ENCODE data around the gene LOX. TPM values are rescaled to one million over a fixed set of nuclear protein-coding genes. Genes with fewer than 3 reads are reported as not detected.

The LOX gene
- total RNA-seq, 2 experiments from 2014 or later = not detected

DNA sequence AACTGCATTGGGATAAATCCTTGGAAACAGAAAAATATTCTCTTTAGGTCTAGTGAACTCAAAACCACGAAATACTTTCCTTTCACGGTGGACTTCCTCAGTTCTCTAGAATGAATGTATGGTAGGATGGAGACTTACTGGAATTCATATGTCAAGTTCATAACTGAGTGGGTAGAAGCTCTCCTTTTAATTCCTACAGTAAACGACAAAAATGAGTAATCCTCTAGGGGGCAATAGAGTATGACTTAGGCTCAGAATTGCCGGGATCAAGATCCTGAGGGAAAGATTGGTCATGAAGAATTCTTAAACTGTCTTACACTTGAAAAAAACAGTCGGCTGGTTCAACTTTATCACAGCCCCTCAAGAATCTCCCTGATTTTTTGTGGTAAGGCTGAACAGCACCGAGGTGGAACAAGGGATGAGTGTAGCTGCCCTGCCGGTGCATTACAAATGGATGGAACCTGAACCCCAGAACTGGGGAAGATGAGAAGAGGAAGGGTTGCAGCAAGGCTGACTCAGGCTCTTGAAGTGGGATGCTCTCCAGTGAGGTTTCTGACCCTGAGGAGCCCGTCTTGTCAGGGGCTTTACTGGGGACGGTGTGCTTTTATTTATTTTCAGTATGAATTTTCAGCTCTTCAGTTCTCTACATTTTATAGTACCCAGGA is 14.0 kb upstream of the LOX start:
- ChIA-PET CTCF (interaction anchor here (0.7 to 0.9 kb wide), 2 partner anchors 10 to 17 kb away, joined by 3 to 4 read pairs; no protein-coding TSS in a partner anchor), POLR2A (interaction anchor here (0.7 kb wide), 1 partner anchor 169 kb away, joined by 3 read pairs; no protein-coding TSS in a partner anchor)
- no peaks in the 10 kb centered on the region for H3K9me3 Mint-ChIP-seq (ENCODE audit: insufficient read depth)

DNA sequence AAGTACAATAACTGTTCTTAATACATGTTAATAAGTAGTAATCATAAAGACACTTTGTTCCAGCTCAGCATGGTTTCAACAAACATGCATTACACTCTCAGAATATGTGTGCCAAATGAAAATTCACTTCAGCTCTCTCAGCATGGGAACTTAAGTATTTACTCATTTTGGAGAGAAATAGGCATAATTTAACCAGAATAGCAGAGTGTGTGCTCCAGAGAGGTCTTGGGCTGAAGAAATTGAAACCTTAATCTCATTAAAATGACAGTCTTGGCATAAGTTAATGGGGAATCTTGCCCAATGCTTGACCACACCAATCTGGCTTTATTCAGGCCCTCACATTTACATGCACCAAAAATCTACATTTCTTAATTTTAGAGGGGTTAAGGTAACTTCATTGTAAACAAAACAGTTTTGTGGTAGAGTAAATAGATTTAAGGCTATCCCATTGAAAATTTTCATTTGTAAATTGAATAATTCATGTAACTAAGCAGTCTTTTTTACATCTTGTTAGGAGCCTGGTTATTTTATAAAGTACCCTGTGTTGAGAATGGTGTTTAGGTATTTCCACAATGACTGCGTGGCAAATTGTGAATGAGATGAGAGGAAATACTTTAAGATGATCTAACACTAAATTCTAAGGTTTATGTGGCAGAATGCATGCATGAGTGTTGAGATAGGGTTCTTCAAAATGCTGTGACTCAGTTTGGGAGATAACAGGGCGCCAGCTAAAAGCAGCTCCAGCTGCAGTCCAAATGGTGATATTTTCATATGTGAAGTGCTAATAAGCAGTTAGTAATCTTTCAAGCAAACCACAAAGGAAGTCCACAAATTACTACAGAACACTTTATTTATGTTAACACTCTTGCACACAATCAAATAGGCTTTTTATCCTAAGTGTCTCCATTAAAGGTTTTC is 11.3 kb upstream of the LOX start:
- Mint-ChIP-seq H3K36me3 (ENCODE audit: low read depth) (no peaks in the 10 kb centered on the region), H3K27me3 (ENCODE audit: low read depth) (peaks cover 9% of the 10 kb centered on the region), H3K9me3 (ENCODE audit: insufficient read depth) (no peaks in the 10 kb centered on the region), H3K4me1 (ENCODE audit: low read depth) (no peaks in the 10 kb centered on the region), H3K4me3 (no peak overlapping the region), H3K27ac (no peak overlapping the region)
- CTCF ChIA-PET = no interaction called here
- POLR2A ChIA-PET = no interaction called here
- DNase-seq (no peak), ATAC-seq (no peak)

More for the DNA sequence above, 14.0 kb upstream of the LOX start:
- H3K4me1 Mint-ChIP-seq (ENCODE audit: low read depth) = no peaks in the 10 kb centered on the region
- no peak for DNase-seq
- no peaks in the 10 kb centered on the region for H3K36me3 Mint-ChIP-seq (ENCODE audit: low read depth)
- no peak overlapping the region for H3K4me3 Mint-ChIP-seq
- H3K27me3 Mint-ChIP-seq (ENCODE audit: low read depth) = peaks cover 7% of the 10 kb centered on the region
- no peak for ATAC-seq
- H3K27ac Mint-ChIP-seq = no peak overlapping the region

DNA sequence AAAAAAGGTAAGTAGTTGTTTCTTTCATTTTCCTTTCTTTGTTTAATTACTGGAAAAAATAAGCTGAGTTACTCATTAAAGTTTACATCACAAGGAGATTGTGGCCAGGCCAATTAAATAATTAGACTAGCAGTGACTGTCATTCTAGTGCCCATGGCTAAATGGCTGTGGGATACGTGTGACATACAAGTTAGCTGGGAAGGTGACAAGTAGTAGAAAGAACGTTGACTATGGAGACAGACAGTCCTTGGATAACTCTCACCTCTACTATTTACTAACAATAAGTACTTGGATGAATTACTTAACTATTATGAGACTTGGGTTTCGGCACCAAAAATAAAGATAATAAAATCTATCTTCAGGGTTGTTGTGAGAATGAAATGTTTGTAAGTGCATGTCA is 7.0 kb upstream of the LOX start:
- no peaks in the 10 kb centered on the region for H3K36me3 Mint-ChIP-seq (ENCODE audit: low read depth)
- DNase-seq (no peak), ATAC-seq (no peak)
- peaks cover 18% of the 10 kb centered on the region for H3K27me3 Mint-ChIP-seq (ENCODE audit: low read depth)
- ChIA-PET POLR2A (no interaction called here), CTCF (interaction anchor here (1.1 kb wide), 1 partner anchor 15 kb away, joined by 3 read pairs; no protein-coding TSS in a partner anchor)
- no peak overlapping the region for H3K27ac Mint-ChIP-seq
- H3K4me3 Mint-ChIP-seq = no peak overlapping the region
- no peaks in the 10 kb centered on the region for H3K9me3 Mint-ChIP-seq (ENCODE audit: insufficient read depth)
- no peaks in the 10 kb centered on the region for H3K4me1 Mint-ChIP-seq (ENCODE audit: low read depth)

DNA sequence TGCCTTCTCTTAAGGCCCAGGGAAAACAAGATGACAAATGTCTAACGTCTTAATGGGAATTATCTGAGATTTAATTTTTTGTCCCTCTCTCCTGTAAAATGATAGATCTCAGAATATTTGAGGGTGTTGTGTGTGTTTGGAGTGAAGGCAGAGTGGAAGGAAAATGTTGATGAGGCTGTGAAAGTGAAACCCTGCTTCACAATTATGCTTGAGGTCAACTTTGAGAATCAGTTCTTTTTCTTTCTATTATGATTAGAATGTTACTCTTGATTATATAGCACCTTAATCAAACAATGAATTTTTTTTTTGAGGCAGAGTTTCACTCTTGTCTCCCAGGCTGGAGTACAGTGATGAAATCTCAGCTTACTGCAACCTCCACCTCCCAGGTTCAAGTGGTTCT is 5.5 kb upstream of the LOX start:
- ChIA-PET CTCF (no interaction called here), POLR2A (no interaction called here)
- H3K27me3 Mint-ChIP-seq (ENCODE audit: low read depth) = peaks cover 30% of the 10 kb centered on the region
- no peaks in the 10 kb centered on the region for H3K36me3 Mint-ChIP-seq (ENCODE audit: low read depth)
- ATAC-seq = no peak
- H3K27ac Mint-ChIP-seq = no peak overlapping the region
- DNase-seq = no peak
- no peaks in the 10 kb centered on the region for H3K9me3 Mint-ChIP-seq (ENCODE audit: insufficient read depth)
- H3K4me3 Mint-ChIP-seq = no peak overlapping the region
- H3K4me1 Mint-ChIP-seq (ENCODE audit: low read depth) = no peaks in the 10 kb centered on the region

DNA sequence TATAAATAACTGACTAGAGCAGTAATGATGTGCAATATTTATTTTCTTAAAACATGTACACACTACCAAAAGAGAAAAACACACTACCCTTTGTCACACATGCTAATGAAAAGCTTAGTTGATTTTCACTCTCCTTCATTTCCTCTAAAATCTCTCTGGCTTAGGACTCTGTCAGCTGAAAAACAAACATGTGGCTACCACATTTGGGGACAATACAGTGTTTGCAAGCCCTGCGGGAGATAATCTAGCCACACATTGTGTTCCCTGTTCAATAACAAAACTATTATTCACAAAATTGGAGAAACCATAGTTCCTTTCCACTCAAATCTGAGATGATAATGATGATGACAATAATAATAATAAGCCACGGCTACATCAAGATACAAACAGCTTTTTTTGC is 3.5 kb upstream of the LOX start:
- H3K4me3 Mint-ChIP-seq = no peak overlapping the region
- ATAC-seq (no peak), DNase-seq (no peak)
- ChIA-PET CTCF (no interaction called here), POLR2A (no interaction called here)
- no peak overlapping the region for H3K27ac Mint-ChIP-seq
- peaks cover 15% of the 10 kb centered on the region for H3K4me1 Mint-ChIP-seq (ENCODE audit: low read depth)
- peaks cover 42% of the 10 kb centered on the region for H3K27me3 Mint-ChIP-seq (ENCODE audit: low read depth)
- H3K9me3 Mint-ChIP-seq (ENCODE audit: insufficient read depth) = no peaks in the 10 kb centered on the region
- H3K36me3 Mint-ChIP-seq (ENCODE audit: low read depth) = no peaks in the 10 kb centered on the region

DNA sequence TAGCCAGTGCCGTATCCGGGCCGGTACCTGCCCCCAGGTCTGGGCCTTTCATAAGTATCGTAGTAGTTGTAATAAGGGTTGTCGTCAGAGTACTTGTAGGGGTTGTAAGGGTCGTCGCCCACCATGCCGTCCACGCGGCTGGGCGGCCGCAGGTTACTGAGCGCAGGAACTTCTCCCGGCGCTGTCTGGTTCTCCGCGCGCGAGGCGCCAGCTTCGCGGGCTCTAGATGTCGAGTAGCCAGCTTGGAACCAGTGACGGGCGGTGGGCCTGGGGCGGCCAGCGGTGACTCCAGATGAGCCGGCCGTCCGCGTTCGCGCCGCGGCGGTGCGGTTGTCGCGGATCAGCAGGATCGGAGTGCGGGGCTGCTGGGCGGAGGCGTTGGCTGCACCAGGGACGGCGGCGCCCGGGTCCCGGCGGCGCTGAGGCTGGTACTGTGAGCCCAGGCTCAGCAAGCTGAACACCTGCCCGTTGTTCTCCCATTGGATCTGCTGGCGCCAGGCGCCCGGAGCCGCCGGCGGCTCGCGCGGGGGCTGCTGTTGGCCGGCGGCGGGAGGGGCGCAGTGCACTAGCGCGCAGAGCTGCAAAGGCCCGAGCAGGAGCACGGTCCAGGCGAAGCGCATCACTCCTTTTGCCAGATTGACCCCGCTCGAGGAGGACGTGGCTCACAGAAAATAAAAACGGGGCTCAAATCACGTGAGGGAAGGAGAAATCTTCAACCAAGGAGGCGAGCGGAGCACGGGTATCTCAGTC is 518 bp downstream of the LOX start:
- ATAC-seq = peak; percentile 51
- Mint-ChIP-seq H3K36me3 (ENCODE audit: low read depth) (no peaks in the 10 kb centered on the region), H3K27ac (no peak overlapping the region), H3K4me3 (peak overlapping the region; percentile 71), H3K9me3 (ENCODE audit: insufficient read depth) (no peaks in the 10 kb centered on the region), H3K4me1 (ENCODE audit: low read depth) (peaks cover 16% of the 10 kb centered on the region), H3K27me3 (ENCODE audit: low read depth) (peaks cover 54% of the 10 kb centered on the region)
- ChIA-PET POLR2A (interaction anchor here (1.0 kb wide), 1 partner anchor 115 kb away, joined by 3 read pairs; no protein-coding TSS in a partner anchor), CTCF (interaction anchor here (0.9 to 2.0 kb wide), 3 partner anchors 10 to 23 kb away, joined by 3 to 4 read pairs (median 3); no protein-coding TSS in a partner anchor)
- DNase-seq = no peak

DNA sequence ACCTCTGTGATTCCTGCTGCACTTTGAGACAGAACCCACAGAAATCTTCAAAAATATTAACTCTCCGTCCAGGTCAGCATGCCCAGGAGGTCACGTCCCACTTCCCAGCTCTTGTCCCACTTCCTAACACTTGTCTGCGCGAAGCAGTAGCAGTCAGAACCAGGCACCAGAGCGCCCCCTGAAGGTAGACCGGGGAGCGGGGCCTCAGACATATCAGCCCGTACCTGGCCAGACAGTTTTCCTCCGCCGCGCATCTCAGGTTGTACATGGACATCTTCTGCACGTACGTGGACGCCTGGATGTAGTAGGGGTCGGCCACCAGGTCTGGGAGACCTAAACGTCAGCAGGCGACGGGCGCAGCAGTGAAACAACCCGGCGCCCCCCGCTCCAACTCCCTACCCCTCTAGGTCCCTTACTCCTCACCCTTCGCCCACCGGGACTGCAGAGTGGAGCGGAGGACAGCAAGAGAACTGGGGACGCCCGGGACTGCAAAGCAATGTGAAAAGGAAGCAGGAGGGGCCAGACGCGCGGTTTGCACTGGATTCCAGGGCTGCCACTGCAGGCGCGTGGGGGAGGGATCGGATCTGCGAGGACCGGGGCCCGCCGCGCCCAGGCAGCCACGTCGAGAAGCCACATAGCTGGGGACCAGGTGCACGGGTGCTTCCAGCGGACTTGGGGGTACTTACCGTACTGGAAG is 1.2 kb downstream of the LOX start:
- POLR2A ChIA-PET = no interaction called here
- ATAC-seq = peak; percentile 73

DNA sequence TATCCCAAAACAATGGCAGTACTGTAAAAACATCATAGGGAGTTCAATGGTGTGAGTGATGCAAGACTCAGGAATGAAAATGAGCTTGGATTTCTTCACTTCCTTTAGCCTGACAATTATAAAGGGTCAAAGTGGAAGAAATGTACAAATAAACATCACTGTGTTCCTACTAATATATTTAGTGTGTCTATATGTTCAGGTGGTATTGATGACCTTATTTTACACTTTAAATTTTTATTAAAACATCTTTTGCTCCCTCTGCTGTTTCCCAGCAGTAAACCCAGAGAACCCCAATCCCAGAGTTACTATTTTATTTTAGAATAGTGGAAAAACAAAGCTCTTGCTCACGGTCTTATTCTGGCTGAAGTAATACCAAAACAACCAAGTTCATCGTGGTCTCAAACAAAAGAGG is 2.0 kb downstream of the LOX start:
- Mint-ChIP-seq H3K27me3 (ENCODE audit: low read depth) (peaks cover 52% of the 10 kb centered on the region), H3K27ac (no peak overlapping the region), H3K36me3 (ENCODE audit: low read depth) (no peaks in the 10 kb centered on the region), H3K4me3 (no peak overlapping the region), H3K4me1 (ENCODE audit: low read depth) (peaks cover 16% of the 10 kb centered on the region), H3K9me3 (ENCODE audit: insufficient read depth) (no peaks in the 10 kb centered on the region)
- DNase-seq (no peak), ATAC-seq (no peak)
- ChIA-PET POLR2A (no interaction called here), CTCF (interaction anchor here (1.3 to 2.0 kb wide), 2 partner anchors 11 to 19 kb away, joined by 4 to 7 read pairs; no protein-coding TSS in a partner anchor)

More for the DNA sequence above, 1.2 kb downstream of the LOX start:
- H3K4me3 Mint-ChIP-seq = peak overlapping the region; percentile 71
- DNase-seq = peak; percentile 59
- no peaks in the 10 kb centered on the region for H3K9me3 Mint-ChIP-seq (ENCODE audit: insufficient read depth)
- CTCF ChIA-PET = interaction anchor here (0.9 to 2.0 kb wide), 4 partner anchors 10 to 22 kb away, joined by 3 to 7 read pairs (median 4); no protein-coding TSS in a partner anchor
- no peak overlapping the region for H3K27ac Mint-ChIP-seq
- no peaks in the 10 kb centered on the region for H3K36me3 Mint-ChIP-seq (ENCODE audit: low read depth)
- peaks cover 16% of the 10 kb centered on the region for H3K4me1 Mint-ChIP-seq (ENCODE audit: low read depth)
- peaks cover 54% of the 10 kb centered on the region for H3K27me3 Mint-ChIP-seq (ENCODE audit: low read depth)

DNA sequence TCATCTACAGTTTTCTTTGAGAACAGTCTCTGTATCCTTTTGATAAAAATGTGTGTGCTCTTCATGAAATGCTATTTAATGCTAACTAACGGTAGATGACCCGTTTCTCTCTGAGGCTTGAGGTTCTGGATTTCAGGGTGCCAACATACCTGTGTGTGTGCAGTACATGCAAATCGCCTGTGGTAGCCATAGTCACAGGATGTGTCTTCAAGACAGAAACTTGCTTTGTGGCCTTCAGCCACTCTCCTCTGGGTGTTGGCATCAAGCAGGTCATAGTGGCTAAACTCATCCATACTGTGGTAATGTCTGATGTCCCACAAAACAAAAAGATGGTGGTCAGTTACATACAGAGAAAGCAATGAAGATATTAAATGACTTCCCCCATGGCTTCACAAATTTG is 4.2 kb downstream of the LOX start:
- no peak overlapping the region for H3K27ac Mint-ChIP-seq
- ATAC-seq (no peak), DNase-seq (no peak)
- peaks cover 16% of the 10 kb centered on the region for H3K4me1 Mint-ChIP-seq (ENCODE audit: low read depth)
- no peak overlapping the region for H3K4me3 Mint-ChIP-seq
- ChIA-PET CTCF (no interaction called here), POLR2A (no interaction called here)
- peaks cover 35% of the 10 kb centered on the region for H3K27me3 Mint-ChIP-seq (ENCODE audit: low read depth)
- no peaks in the 10 kb centered on the region for H3K9me3 Mint-ChIP-seq (ENCODE audit: insufficient read depth)
- H3K36me3 Mint-ChIP-seq (ENCODE audit: low read depth) = no peaks in the 10 kb centered on the region

DNA sequence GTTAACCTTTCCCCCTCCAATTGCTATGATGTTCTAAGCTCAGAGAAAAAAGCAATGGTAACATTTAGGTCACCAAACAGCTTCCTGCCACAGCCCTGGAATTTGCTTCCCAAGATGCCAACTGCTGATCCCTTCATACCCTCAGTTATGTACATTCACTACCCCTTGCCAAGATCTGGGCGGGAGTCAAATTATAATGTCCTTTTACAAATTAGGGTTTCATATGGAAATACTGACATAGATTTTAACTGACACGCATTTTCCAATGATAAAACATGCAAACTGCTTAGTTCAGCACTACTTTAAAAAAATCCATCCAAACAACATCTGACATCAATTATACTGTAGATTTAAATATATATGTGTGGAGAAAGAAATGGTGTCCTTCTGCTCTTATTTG is 5.0 kb downstream of the LOX start:
- Mint-ChIP-seq H3K4me1 (ENCODE audit: low read depth) (peaks cover 12% of the 10 kb centered on the region), H3K9me3 (ENCODE audit: insufficient read depth) (no peaks in the 10 kb centered on the region)
- POLR2A ChIA-PET = no interaction called here

DNA sequence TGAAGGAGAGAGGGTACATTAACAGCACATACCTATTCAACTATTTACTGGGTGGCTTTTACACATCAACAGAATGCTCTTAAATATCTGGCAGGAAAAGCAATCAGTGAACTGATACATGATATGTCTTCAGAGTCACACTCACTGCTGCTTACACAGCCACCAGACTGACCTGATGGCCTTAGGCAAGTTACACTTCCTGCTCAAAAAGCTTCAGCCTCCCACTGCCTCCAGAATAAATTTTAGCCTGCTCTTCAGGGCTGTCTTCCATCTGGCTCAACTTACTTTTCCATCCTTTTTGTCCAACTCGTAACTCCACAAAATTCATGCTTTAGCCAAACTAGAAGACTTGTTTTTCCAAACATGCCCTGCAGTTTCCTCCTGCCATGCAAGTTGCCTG is 10.7 kb downstream of the LOX start:
- CTCF ChIA-PET = no interaction called here

More for the DNA sequence above, 5.0 kb downstream of the LOX start:
- H3K4me3 Mint-ChIP-seq = no peak overlapping the region
- H3K27me3 Mint-ChIP-seq (ENCODE audit: low read depth) = peaks cover 27% of the 10 kb centered on the region
- no peak overlapping the region for H3K27ac Mint-ChIP-seq
- no peaks in the 10 kb centered on the region for H3K36me3 Mint-ChIP-seq (ENCODE audit: low read depth)
- no peak for DNase-seq
- no peak for ATAC-seq
- CTCF ChIA-PET = no interaction called here

More for the DNA sequence above, 10.7 kb downstream of the LOX start:
- H3K4me3 Mint-ChIP-seq = no peak overlapping the region
- H3K27ac Mint-ChIP-seq = no peak overlapping the region
- POLR2A ChIA-PET = no interaction called here
- H3K4me1 Mint-ChIP-seq (ENCODE audit: low read depth) = no peaks in the 10 kb centered on the region
- H3K9me3 Mint-ChIP-seq (ENCODE audit: insufficient read depth) = no peaks in the 10 kb centered on the region
- DNase-seq (no peak), ATAC-seq (no peak)
- no peaks in the 10 kb centered on the region for H3K36me3 Mint-ChIP-seq (ENCODE audit: low read depth)
- no peaks in the 10 kb centered on the region for H3K27me3 Mint-ChIP-seq (ENCODE audit: low read depth)

All from activated CD8-positive, alpha-beta T cell treated with anti-CD3 and anti-CD28 coated beads, Interleukin-2, amount 10 ng/mL, durations not matched to agents 7 days and 5 days (primary cell).